Endothelial cell (in vitro differentiated cells): ENCODE data around the gene ADCY1. TPM values are rescaled to one million over a fixed set of nuclear protein-coding genes. Genes with fewer than 3 reads are reported as not detected.
"Not testable (repeated sequence)": the region's sequence is repeated elsewhere in the genome, so short reads cannot be mapped to it uniquely, and the experiment has no call there.

Experiments used
- DNase-seq: peaks from one replicate; pipeline ENCODE4 v3.0.0; 2021; ENCODE audit warnings: low spot score
- H3K27ac Mint-ChIP-seq: one replicate; pipeline ENCODE4 v1.8.0; 2021; ENCODE audit warnings: mixed read lengths, inconsistent platforms; ENCODE audit not compliant: unreplicated experiment
- H3K27me3 Mint-ChIP-seq: one replicate; pipeline ENCODE4 v1.8.0; 2021; ENCODE audit warnings: mild to moderate bottlenecking, moderate library complexity, mixed read lengths, inconsistent platforms; ENCODE audit not compliant: unreplicated experiment
- H3K36me3 Mint-ChIP-seq: one replicate; pipeline ENCODE4 v1.8.0; 2021; ENCODE audit warnings: mild to moderate bottlenecking, low read depth, mixed read lengths, inconsistent platforms; ENCODE audit not compliant: unreplicated experiment
- H3K4me1 Mint-ChIP-seq: one replicate; pipeline ENCODE4 v1.8.0; 2021; ENCODE audit warnings: mild to moderate bottlenecking, mixed read lengths, inconsistent platforms; ENCODE audit not compliant: unreplicated experiment
- H3K4me3 Mint-ChIP-seq: one replicate; pipeline ENCODE4 v1.8.0; 2021; ENCODE audit warnings: mild to moderate bottlenecking, mixed read lengths, inconsistent platforms; ENCODE audit not compliant: unreplicated experiment
- H3K9me3 Mint-ChIP-seq: one replicate; pipeline ENCODE4 v1.8.0; 2021; ENCODE audit warnings: mixed read lengths, inconsistent platforms; ENCODE audit not compliant: unreplicated experiment
- CTCF ChIP-seq: fragments of 200-600 bp; sonication (generic); IDR thresholded peaks from one replicate; pipeline ENCODE4 v1.5.0; 2021; ENCODE audit warnings: antibody characterized with exemption; ENCODE audit not compliant: unreplicated experiment
- long read RNA-seq: library from polyadenylated mRNA; unstranded; transcript quantifications from one replicate; pipeline ENCODE4 v2.0.0, GENCODE V29; 2020; ENCODE audit not compliant: unreplicated experiment
- total RNA-seq: library from RNA; stranded (reverse); fragmentation: NEBNext Ultra II Directional; extraction: Animal tissue kit (Norgen Biotek cat#: 25700); gene quantifications from one replicate; pipeline ENCODE4 v1.2.1, GENCODE V29; 2021; ENCODE audit not compliant: unreplicated experiment

ADCY1 gene
- total RNA-seq = 50.7 TPM
- long read RNA-seq, partial matches to known transcripts = 2 of 8 reads
- long read RNA-seq, other reads (novel, unspliced or antisense) = 5 of 8 reads

- peaks cover 19% of the 10 kb centered on the region for H3K27me3 Mint-ChIP-seq
These were observed at the start of gene ADCY1 for GRCh38 chr7:45573661-45574415. Gene ADCY1, plus strand, starts transcription at chr7:45574368. Its CDS starts 176 bp downstream, at chr7:45574544.

GRCh38 chr7:45524445-45524844, 49.7 kb upstream of the ADCY1 start:
- Mint-ChIP-seq H3K27ac (no peak overlapping the region), H3K4me1 (no peaks in the 10 kb centered on the region), H3K4me3 (no peak overlapping the region), H3K27me3 (peaks cover 6% of the 10 kb centered on the region), H3K9me3 (no peaks in the 10 kb centered on the region), H3K36me3 (no peaks in the 10 kb centered on the region)
- TF ChIP-seq CTCF = no peak
- no peak for DNase-seq

More at GRCh38 chr7:45573661-45574415, at the start of gene ADCY1:
- peak; percentile 51 for DNase-seq
- Mint-ChIP-seq H3K9me3 (no peaks in the 10 kb centered on the region), H3K27ac (peak within 1 kb of the TSS; percentile 48), H3K4me3 (peak within 1 kb of the TSS; percentile 92), H3K4me1 (peaks cover 16% of the 10 kb centered on the region), H3K36me3 (no peaks in the 10 kb centered on the region)
- TF ChIP-seq CTCF = no peak

- Mint-ChIP-seq H3K4me3 (no peak overlapping the region), H3K4me1 (no peaks in the 10 kb centered on the region), H3K27ac (no peak overlapping the region), H3K27me3 (peaks cover 6% of the 10 kb centered on the region), H3K36me3 (no peaks in the 10 kb centered on the region), H3K9me3 (no peaks in the 10 kb centered on the region)
- DNase-seq = no peak
- TF ChIP-seq CTCF = no peak
These were observed 49.1 kb upstream of the ADCY1 start for GRCh38 chr7:45525057-45525456.

- H3K4me3 Mint-ChIP-seq = no peak overlapping the region
These were observed 30.7 kb upstream of the ADCY1 start for GRCh38 chr7:45543473-45543872.

GRCh38 chr7:45545105-45545710, 29.0 kb upstream of the ADCY1 start:
- not testable (repeated sequence) for H3K36me3 Mint-ChIP-seq, H3K4me3 Mint-ChIP-seq, H3K4me1 Mint-ChIP-seq, H3K27ac Mint-ChIP-seq, H3K27me3 Mint-ChIP-seq, H3K9me3 Mint-ChIP-seq, DNase-seq

More at GRCh38 chr7:45543473-45543872, 30.7 kb upstream of the ADCY1 start:
- Mint-ChIP-seq H3K27me3 (no peaks in the 10 kb centered on the region), H3K36me3 (peaks cover 4% of the 10 kb centered on the region), H3K9me3 (peaks cover 5% of the 10 kb centered on the region), H3K27ac (no peak overlapping the region), H3K4me1 (no peaks in the 10 kb centered on the region)
- DNase-seq = no peak
- no peak for TF ChIP-seq CTCF

- not testable (repeated sequence) for H3K27me3 Mint-ChIP-seq, H3K36me3 Mint-ChIP-seq, H3K27ac Mint-ChIP-seq, DNase-seq, H3K9me3 Mint-ChIP-seq, H3K4me1 Mint-ChIP-seq, H3K4me3 Mint-ChIP-seq
These were observed 25.3 kb upstream of the ADCY1 start for GRCh38 chr7:45548917-45549316.
